GM18870 (cell line): Measurements from ENCODE around the gene DDR2.

ENCODE experiments used
- ATAC-seq: cut with Tn5 transposase; IDR thresholded peaks from one replicate; pipeline ENCODE4 v1.9.1; 2021; ENCODE audit warnings: moderate library complexity; ENCODE audit not compliant: unreplicated experiment

Gene DDR2

DNA sequence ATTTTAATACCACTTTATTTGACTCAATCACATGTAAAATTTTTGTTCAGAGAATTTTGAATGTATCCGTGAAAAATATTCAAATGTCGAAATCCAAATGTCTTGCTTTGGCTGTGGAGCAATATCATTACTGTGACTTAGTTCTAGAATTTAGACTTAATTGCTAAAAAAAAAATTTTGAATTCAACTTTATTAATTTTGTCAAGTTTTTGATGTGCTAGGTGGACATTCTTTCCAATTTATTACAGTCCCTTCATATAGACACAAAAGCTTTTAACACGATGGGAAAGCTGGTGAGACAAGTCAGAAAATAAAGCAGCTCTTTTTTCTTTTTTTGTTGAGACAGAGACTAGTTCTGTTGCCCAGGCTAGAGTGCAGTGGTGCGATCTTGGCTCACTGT lies 62.6 kb downstream of the DDR2 start:
- no peak for ATAC-seq

DNA sequence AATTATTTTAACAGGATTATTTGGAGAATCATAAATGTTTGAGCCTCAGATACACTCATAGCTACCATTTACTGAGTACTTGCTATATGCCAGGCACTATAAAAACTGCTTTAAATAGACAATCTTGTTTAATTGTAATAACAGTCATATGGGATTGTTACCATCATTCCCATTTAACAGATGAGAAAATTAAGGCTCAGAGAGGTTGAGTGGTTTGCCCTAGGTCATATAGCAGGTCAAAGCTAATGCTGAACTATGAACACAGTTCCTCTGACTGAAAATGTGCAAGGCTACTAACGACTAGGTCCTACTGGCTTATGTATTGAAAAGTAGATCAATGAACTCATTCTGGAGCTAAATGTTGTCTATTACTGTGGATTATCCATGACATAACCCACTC lies 63.4 kb downstream of the DDR2 start:
- ATAC-seq, result no peak

DNA sequence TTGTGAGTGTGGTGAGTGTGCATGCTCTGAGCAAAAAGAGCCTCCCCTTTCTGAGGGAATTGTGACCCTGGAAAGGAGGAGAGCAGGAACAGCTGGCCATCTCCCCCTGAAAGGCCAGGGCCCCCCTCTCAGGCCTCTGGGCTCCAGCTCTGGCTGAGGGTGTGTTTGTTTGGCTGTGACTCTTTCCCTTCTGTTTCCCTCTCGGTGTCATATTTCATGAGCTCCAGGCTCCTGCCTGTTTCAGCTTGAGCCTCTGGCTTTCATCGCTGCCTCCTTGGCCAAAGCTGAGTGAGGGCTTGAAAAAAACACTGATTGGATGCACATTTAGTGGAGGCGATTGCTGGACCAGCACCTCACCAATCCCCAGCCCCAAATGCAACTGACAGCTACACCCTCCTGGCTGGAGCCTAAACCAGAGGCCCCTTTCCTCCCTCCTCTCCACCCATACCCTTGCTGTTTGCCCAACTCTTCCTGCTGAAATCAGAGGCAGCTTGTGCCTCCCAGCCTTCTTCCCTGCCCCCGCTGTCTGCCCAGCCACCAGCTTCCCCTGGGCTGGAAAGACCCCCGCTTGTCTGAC lies 64.1 kb downstream of the DDR2 start:
- no peak for ATAC-seq

DNA sequence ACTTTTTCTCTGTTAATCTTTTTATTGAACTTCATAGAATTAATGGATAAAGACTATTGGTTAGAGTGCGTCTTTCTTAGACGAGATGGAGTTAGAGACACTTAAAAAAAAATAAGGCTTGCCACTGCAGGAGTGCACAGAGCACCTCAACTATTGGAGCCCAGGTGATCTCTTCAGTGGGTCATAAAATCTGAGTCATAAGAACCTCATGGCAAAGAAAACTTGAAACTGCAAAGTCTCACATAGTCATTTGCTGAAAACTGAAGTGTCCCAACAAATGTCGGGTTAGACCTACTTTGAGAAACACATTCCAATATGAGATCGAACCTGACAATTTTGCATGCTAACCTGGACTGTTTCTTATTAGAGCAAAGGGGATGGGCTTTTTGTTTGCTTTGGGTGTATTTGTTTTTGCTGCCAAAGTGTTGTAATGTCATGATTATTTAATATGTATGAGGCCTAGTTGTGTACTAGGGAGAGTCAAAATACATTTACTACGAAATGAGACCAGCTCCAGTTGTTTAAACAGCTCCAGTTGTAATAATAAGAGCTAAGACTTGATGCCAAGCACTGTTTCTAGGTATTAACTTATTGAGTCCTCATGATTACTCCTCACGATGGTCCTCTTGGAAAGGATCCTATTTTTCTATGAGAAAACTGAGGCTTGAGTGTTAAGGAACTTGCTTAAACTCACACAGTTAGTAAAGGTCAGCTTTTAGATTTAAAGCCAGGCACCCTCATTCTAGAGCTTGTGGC lies 65.1 kb downstream of the DDR2 start:
- no peak for ATAC-seq

DNA sequence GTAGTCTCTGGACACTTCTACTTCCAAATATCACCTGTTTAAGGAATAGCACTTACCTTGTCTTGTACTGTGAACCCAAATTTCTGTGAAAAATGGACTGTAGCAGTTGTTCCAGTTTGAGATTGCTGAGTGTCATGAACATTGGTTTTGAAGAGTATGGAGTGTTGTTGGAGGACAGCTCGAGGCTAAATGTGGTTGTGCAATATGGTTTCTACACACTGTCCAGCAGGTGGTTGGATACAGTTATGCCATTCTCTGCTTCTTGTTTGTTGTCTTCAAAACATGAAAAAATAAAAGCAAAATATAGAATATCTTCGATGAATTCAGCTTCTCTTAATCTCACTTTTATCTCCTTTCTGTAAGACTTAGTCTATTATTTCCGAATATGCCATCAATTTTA lies 67.1 kb downstream of the DDR2 start:
- no peak for ATAC-seq

DNA sequence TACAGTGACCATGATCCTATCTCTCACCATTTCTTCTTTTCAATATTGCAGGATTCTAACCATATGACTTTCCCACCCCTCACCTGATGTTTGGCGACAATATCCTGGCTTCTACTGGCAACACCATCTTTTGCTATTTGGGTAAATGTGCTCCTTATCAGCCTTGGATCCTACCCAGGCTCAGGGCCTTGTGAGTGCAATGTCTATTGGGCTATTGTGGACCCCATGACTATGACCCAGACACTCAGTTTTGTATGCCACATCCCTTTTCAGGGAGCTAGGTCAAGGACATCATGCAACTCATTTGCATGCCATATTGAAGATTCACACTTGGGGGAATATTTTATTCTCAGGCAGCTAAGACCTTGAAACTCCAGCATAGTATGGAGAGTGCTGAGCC lies 67.9 kb downstream of the DDR2 start:
- ATAC-seq, result no peak

DNA sequence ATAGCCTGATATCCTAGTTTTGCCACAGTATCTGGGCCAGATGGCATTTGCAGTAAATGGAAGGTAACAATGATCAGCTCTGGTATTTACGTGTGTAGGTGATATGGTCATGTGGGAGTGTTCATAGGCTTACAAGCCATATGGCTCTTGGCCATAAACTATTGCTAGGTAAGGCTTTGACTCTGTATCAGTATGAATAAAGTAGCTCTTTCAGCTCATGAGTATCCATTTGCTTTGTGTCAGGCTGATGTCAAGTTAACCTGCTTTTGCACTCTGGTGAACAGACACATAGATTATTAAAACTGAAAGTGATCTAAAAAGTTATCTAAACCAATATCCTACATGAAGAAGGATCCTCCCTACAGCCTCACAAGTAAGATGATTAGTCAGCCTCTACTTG lies 69.0 kb downstream of the DDR2 start:
- no peak for ATAC-seq

DNA sequence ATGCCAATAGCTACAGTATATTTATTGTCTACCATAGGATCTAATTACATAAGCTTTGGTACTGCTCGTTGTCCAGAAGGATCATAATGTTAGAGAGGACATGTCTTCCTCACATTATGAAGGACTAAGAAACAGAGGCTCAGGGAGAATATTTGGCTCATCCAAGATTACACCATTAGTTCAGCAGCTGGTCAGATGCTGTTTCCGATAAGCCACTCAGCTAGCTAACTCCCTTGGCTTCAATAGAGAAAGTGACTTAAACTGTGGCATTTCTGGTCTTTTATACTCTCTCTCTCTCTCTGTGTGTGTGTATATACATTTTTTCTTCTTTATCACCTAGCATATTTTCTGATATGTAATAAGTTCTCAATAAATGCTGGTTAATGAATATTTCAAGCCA lies 70.4 kb downstream of the DDR2 start:
- ATAC-seq, result no peak

DNA sequence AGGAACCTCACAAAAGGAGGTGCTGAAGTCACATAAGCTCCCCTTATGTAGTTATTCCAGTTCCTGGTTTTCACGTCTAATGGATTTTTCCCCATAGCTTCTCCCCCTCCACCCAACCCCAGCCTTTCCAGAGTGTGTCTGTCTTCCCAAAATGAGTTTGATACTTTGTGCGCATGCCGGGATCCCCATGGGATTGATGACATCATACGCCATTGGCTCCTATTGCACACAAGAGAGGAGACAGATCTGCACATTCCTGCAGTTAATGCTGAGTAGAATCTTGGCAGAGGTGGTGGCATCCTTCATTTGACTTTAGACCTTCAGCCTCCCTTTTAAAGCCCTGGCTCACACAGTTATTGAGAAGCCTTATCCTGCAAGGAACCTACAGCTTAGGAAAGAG lies 71.4 kb downstream of the DDR2 start:
- ATAC-seq, result no peak

DNA sequence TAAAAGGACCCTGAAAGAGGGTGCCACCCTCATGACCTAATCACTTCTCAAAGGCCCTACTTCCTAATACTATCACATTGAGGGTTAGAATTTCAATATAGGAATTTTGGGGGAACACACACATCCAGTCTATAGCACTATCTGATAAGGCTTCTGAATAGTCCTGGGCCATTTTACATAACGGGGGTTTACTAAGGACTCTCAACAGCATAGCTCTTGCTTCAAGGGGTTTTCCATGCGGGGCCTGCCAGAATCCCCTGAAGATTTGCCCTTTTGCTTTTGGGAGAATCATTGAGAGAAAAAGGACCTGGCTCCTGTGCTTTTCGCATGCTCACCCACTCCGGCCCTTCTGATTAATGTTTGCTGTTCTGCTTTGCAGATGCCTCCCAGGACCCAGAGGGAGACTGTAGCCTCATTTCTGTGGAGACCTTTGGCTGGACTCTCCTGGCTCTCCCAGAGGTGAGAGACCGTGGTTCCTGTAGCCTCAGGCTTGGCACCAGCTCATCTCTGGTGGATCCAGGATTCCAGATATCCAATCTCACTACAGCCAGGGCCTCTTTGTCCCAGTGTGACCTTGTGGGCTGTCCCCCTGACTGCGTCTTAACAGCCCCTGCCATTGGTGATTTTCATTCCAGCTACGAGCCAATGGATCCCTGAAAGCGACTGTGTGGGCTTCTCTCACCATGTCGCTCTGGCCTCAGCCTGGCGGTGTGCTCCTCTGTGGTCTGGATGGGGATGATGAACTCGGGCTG lies 72.6 kb downstream of the DDR2 start:
- no peak for ATAC-seq

DNA sequence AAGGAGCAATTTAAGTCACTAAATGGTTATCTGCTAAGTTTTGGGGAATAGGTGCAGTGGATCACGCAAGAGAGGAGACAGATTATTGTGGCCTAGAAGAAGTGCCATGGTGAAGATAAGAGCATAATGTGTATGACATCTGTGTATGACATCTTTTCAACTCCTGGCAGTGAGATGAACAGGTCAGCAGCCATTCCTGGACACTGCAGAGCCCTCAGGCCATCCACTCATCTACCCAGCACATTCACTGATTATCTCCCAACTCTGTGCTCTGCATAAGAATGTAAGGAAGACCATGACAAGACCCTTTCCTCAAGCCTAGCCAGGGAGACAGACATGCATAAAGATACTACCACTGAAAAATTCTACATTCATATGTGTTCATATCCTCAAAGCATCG lies 73.7 kb downstream of the DDR2 start:
- ATAC-seq, result no peak

DNA sequence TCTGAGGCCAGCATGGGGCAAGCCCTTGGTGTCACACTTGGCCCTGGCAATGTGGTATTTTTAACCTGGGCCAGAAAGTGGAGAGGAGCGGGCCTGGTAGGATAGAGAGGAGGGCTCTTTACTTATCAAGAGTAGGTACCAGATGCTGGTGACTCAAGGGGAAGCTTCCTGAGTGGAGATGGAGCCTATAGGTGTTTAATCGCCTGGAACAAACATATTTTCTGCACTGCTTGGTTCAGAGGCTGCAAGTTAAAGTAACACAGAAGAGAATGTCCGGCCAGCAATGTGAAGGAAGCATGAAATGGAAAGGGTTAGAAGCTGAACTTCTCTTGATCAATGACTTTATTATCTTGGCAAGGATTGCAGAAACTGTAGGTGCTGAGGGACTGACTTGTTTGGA lies 74.3 kb downstream of the DDR2 start:
- ATAC-seq, result no peak

DNA sequence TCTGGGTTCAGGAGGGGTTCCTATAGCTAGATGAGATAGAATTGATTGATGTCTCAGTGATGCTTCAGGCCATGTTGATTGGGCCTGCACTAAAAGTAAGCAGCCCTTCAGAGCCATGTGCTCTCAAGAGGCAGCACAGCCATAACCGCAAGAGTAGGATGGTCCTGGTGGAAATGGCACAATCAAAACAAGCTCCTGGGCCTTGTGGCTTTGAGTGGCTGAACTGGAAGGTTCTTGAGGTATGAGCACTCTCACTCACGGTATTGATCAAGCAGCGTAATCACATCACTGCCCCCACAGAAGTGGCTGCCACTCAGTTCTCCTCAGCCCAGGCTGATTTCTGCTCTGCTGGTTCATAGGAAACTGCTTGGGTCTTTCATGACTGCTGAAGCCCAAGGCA lies 76.0 kb downstream of the DDR2 start:
- ATAC-seq, result no peak

DNA sequence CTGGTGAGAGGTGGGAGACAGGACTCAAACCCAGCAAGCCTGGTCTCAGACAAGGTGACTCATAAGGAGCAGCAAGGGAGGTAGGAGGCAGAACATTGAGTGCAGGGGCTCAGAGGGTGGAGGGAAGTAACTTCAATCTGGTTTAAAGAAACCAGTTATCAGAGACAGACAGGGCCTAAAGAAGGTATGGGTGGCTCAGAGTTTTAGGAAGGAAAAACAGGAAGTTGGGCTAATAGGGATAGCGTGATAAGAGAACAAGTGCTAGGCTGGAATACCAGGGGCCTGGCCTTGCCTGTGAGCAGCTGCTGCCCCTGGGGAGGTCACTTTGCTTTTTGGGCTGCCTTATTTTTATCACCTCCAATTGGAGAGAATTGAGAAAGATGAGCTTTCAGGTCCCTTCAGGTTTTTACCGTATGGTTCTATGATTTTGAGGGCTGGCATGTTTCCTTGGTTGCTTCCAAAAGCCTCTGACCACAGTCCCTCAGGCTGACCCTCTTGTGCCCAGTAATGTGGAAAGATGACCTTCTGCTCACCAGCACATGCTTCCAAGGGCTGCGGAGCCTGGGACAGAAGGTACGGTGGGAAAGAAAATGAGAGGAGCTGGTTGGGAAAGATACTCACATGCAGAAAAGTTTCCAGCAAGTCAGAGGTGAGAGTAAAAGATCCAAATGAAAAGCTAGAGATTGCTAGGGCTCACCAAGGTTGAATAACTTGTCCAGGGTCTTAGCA lies 77.0 kb downstream of the DDR2 start:
- ATAC-seq, result no peak

DNA sequence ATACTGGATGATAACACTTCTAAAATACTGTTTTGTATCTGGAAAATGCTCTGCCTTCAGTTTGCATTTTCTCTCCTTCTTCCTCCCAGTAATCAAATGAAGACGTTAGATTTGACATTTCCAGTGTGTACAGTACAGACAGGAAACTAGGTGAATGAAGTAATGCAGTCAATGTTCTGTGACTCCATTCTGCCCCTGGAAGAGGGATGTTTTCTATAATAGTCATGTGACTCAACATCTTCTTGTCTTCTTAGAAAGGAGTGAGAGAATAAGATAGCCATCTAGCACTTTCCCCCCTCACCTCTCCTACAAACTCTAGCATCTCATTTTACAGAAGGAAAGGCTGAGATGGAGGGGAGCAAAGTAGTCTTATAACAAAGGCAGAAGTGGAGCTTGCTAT lies 77.6 kb downstream of the DDR2 start:
- no peak for ATAC-seq

DNA sequence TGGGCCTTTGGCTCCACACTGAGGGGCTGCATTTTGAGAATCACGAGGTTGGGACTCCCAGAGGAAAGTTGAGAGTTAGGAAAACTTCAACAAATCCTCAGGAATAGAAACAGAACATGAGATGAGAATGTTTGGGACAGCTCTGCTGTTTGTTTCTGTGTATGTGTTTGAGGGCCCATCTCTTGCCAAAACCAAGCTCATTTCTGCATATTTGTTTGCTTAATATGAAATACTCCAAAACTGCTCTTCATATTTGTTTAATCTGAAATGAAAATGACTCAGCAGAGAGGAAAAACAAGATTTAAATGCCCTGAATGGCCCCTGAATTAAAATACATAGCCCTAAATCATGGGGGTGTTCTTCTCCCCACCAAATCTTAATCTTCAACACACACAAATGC lies 78.1 kb downstream of the DDR2 start:
- no peak for ATAC-seq

DNA sequence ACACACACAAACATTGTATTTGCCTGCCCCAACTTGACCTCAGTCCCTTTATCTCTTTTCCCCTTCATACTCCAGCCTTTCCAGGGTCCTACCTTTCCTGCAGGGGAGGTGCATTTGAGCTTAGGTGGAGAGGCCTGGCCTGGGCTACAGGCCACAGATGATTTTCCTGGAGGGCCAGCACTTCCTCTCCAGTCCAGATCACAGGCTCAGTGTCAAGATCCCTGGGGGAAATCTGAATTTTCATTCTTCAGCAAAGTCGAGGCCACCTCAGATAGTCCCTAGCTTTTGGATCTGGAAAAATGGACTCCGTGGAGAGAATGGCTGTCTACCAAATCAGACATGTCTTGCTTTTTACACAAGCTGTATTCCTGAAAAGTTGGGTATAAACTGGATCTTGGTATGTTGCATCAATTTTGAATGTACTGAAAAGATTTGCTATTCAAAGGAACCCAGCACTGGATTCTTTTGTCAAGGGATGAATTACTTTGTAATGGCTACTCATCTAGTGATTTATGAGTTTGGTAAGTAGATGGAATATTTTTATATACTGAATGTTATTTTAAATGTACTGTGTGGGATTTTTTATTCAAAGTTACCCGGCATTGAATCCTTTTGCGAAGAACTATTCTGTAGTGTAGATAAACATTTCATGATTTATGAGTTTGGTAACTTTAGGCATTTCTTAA lies 78.7 kb downstream of the DDR2 start:
- no peak for ATAC-seq

DNA sequence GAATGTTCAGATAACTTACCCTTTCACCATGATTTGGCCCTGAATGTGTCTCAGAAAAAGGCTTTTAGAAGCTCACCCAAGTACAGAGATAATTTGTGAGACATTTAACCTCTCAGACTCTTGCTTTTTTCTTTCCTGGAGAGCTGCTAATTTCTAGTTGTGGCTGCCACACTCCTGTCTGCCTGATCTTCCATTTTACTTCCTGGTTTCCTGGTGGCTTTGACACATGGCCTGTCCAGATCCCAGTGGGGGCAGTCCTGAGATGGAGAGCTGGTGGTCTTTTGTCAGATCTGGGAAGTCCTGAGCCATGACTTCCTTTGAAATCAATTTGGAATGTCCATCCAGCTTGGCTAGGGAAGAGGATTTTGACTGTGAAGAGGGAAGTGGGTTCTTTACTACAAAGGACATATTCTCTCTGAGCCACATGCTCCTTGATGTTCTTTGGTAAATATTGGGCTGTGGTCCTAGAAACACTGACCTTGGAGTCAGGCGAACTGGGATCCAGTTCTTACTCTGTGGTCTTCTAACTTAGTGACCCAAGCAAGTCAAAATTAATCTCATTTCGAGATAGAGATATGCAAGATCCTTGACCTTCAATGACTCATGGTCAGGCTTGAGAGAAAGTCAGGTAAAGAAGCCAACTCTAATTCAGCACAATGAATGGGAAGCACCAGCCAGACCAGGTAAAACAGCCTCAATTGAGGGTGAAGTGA lies 80.2 kb downstream of the DDR2 start:
- no peak for ATAC-seq

DNA sequence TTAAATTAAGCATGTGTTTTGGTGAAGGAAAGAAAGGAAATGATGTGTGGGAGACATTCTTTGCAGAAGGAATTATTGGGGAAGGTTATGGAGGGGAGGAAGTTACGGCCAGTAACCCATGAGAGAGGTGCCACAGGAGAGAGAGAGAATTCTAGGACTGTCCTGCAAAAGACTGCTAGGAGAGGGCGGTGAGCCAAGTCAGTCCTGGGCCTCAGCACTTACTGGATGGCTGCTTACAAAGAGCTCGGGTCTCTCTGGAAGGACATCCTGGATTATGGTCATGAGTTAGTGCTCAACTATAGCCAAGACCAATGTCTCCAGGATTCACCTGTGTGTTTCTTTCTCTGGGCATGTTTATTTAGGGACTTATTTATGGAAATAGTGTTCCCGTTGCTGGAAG lies 83.9 kb downstream of the DDR2 start:
- ATAC-seq, result no peak

DNA sequence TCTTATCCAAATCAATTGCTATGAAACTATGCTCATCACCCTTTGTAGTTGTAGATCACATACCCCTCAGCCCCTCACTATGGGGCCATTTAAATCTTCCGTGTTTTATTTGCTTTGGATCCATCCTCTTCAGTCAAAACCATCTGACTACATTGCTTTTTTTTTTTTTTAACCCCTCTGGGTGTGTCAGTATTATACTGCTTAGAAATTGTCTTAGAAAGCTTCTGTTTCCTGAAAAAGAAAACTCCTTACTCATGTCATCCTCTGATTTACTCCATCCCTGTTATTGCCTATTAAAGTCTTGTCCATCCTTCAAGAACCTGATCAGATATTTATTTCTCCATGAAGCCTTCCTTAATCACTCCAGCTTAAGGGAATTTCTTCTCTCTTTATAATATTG lies 84.3 kb downstream of the DDR2 start:
- no peak for ATAC-seq
